Neuron (in vitro differentiated cells): Measurements from ENCODE around the gene CMTM4.
"Not testable (repeated sequence)": the region's sequence is repeated elsewhere in the genome, so short reads cannot be mapped to it uniquely, and the experiment has no call there.

ENCODE experiments used
- H2AFZ ChIP-seq: one replicate; pipeline ENCODE4 v1.6.1; 2013; ENCODE audit warnings: low read depth, mild to moderate bottlenecking, inconsistent platforms, low read length, moderate library complexity
- H3K27me3 ChIP-seq: one replicate; pipeline ENCODE4 v1.6.1; 2013; ENCODE audit warnings: low read length; ENCODE audit not compliant: insufficient read depth
- H3K36me3 ChIP-seq: one replicate; pipeline ENCODE4 v1.6.1; 2013; ENCODE audit warnings: low read length; ENCODE audit not compliant: insufficient read depth
- H3K4me1 ChIP-seq: one replicate; pipeline ENCODE4 v1.6.1; 2013; ENCODE audit warnings: low read length; ENCODE audit not compliant: insufficient read depth
- H3K4me3 ChIP-seq: 2 replicates; pipeline ENCODE4 v1.5.1; 2013; ENCODE audit warnings: mild to moderate bottlenecking, low read length, moderate library complexity
- H3K9me3 ChIP-seq: one replicate; pipeline ENCODE4 v1.6.1; 2013; ENCODE audit warnings: low read length

CMTM4 gene

DNA sequence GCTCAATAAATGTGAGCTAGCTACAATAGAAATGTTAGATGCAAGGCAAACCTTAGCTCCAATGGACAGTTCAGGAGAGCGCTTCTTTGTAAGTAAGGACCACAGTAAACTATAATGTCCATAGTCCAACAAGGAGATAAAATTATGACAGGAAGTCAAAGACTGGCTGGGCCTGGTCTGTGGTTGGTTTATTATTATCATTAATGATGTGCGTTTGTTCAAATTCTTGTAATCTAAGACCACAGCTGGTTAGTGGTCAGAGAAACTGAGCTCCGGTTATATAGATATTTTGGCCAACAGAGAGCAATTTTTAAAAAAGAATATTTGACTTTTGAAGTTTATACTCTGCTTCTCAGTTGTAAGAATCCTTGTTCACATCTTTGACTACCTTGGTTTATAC, 122.0 kb downstream of the CMTM4 start:
- Histone ChIP-seq H3K4me1 (no peaks in the 10 kb centered on the region), H3K36me3 (no peaks in the 10 kb centered on the region), H3K4me3 (no peak overlapping the region), H3K9me3 (no peaks in the 10 kb centered on the region), H2AFZ (no peak overlapping the region), H3K27me3 (no peaks in the 10 kb centered on the region)

DNA sequence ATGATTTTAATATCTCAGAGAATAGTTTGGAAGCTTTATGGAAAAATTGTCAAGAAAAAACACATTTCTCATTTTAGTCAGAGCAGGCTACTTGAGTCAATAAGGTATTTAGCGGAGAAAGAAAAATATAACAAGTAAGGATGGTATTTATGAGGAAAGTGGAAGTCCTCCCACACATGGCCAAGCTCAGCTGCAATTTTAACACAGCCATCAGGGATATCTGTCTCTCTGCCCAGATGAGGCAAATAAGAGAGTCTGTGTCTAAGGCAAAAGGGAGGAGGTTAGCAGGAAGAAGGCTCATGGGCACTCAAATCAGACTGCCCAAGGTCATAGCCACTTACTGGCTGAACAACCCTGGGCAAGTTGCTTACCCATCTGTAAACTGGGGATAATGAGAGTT, 122.5 kb downstream of the CMTM4 start:
- Histone ChIP-seq H3K27me3 (no peaks in the 10 kb centered on the region), H2AFZ (no peak overlapping the region), H3K9me3 (no peaks in the 10 kb centered on the region), H3K4me1 (no peaks in the 10 kb centered on the region), H3K36me3 (no peaks in the 10 kb centered on the region), H3K4me3 (no peak overlapping the region)

DNA sequence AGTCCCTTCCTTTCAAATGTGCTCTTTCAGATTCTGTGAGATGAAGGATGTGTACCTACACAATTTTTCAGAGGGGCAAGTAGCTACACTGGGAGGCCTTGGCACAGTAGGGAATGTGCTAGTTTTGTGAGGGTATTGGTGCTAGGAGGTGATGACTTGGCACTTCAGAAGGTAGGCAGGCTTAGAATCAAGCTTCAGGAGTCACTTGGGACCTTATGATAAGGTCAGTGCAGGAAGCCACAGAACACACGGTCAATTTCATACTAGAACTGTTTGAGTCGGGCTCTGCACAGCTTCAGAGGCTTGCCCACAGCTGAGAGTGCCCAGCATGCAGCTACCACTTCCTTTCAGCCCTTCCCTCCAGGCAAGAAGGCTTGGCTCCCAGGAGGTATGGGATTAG, 124.2 kb downstream of the CMTM4 start:
- no peak overlapping the region for H3K4me3 ChIP-seq
- no peaks in the 10 kb centered on the region for H3K36me3 ChIP-seq
- no peak overlapping the region for H2AFZ ChIP-seq
- H3K9me3 ChIP-seq, result no peaks in the 10 kb centered on the region
- no peaks in the 10 kb centered on the region for H3K27me3 ChIP-seq
- H3K4me1 ChIP-seq, result no peaks in the 10 kb centered on the region

DNA sequence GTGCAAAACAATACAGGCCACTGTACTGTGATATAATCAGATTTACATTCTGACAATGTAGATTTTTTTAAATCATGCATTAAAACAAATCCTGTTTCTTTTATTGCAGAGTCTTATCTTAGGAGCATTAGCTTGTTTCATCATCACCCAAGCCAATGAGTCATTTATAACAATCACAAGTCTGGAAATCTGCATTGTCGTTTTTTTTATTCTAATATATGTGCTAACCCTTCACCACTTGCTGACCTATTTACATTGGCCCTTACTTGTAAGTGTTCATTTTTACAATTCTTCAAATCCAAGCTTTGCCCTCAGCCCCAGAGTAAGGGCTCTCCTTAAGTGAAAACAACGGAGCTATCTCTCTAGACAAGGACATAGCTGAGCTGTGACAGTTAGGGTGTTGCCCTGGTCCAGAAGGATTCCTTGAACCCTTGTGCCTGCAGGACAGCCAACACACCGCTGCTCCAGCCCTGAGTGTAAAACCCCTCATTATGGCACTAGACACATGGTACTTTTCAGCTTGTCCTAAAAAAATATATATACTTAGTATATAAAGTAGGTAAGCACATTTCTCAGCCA, 126.6 kb downstream of the CMTM4 start:
- H2AFZ ChIP-seq, result no peak overlapping the region
- H3K36me3 ChIP-seq, result peaks cover 9% of the 10 kb centered on the region
- peaks cover 4% of the 10 kb centered on the region for H3K9me3 ChIP-seq
- H3K4me1 ChIP-seq, result no peaks in the 10 kb centered on the region
- no peak overlapping the region for H3K4me3 ChIP-seq
- no peaks in the 10 kb centered on the region for H3K27me3 ChIP-seq

DNA sequence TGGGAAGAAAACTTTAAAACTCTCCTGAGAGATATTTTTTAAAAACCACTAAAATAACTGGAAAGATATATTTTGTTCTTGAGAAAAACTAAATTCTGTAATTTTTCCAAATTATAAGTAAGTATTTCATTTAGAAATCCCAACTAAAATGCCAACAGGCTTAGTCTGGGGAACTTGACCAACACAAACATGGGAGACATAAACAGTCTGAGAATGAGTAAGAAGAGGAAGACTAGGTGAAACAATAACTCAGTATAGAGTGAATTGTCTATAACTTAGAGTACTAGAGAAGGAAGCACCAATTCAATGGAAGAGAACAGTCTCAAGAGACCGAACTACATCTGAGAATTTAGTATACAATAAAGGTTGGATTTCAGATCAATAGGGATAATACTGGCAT, 127.4 kb downstream of the CMTM4 start:
- Histone ChIP-seq H3K27me3 (no peaks in the 10 kb centered on the region), H3K4me3 (no peak overlapping the region), H3K4me1 (no peaks in the 10 kb centered on the region), H3K9me3 (peaks cover 4% of the 10 kb centered on the region), H2AFZ (no peak overlapping the region), H3K36me3 (peaks cover 12% of the 10 kb centered on the region)

DNA sequence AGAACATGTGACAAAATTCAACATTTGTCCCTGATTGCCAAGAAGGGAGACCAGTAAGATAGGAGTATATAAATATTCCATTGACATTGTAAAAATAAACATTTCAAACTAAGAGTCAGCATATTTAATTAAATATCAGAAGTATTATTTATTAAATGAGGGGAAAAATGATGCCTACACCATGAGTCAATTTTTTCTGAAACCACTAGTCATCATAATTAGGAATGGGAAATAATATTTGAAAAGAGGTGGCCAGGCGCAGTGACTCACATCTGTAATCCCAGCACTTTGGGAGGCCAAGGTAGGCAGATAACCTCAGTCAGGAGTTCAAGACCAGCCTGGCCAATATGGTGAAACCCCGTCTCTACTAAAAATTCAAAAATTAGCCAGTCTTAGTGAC, 128.2 kb downstream of the CMTM4 start:
- H3K36me3 ChIP-seq, result peaks cover 14% of the 10 kb centered on the region
- peaks cover 4% of the 10 kb centered on the region for H3K9me3 ChIP-seq
- no peaks in the 10 kb centered on the region for H3K4me1 ChIP-seq
- H3K4me3 ChIP-seq, result no peak overlapping the region
- H3K27me3 ChIP-seq, result no peaks in the 10 kb centered on the region
- no peak overlapping the region for H2AFZ ChIP-seq

DNA sequence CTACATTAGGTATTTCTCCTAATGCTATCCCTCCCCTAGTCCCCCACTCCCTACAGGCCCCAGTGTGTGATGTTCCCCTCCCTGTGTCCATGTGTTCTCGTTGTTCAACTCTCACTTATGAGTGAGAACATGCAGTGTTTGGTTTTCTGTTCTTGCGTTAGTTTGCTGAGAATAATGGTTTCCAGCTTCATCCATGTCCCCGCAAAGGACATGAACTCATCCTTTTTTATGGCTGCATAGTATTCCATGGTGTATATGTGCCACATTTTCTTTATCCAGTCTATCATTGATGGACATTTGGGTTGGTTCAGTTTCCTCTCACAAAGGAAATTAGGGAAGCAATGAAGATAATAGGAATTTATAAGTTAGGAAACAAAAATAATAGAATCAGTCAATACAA, 129.3 kb downstream of the CMTM4 start:
- H3K4me1 ChIP-seq, H2AFZ ChIP-seq, H3K27me3 ChIP-seq, H3K9me3 ChIP-seq, H3K4me3 ChIP-seq: not testable (repeated sequence)
- peaks cover 15% of the 10 kb centered on the region for H3K36me3 ChIP-seq

DNA sequence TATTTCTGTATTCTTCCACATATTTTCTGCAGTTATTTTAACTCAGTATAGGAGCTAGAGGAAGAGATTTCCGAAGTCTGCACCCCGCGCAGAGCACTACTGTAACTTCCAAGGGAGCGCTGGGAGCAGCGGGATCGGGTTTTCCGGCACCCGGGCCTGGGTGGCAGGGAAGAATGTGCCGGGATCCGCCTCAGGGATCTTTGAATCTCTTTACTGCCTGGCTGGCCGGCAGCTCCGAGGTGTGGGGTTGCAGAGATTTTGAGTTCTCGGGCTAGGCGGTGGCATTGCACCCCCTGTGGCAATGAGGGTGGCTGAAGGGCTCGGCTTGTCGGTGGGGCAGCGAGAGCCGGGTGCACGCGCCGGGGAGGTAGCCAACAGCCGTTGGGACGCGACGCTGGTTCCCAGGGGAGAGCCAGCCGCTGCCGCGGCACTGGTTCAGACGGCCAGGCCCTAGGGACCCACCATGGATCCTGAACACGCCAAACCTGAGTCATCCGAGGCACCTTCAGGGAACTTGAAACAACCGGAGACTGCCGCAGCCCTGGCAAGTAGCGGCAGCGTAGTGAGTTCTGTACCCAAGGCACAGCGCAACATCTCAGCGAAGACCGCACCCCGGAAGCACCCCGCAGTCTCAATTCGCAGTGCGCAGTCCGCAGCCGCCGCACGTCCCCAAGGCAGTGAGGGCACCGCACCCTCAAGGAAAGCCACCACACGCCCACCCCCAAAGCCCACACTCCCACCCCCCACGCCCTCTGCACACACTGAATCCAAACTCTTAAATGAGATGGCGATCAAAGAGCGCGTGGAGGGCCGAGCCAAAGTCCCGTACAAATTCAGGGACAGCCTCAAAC, 130.3 kb downstream of the CMTM4 start, which contains the start of gene CMTM1:
Gene CMTM1 (plus strand): TSS at position 389 of the 851 bp plus-strand sequence. CDS start 75 bp downstream, at position 464.
- Histone ChIP-seq H3K4me1 (no peaks in the 10 kb centered on the region), H2AFZ (no peak within 1 kb of the TSS), H3K36me3 (peaks cover 15% of the 10 kb centered on the region), H3K4me3 (no peak within 1 kb of the TSS), H3K27me3 (no peaks in the 10 kb centered on the region), H3K9me3 (peaks cover 4% of the 10 kb centered on the region)
